Measurements from ENCODE around the gene TIMP4. TPM values are rescaled to one million over a fixed set of nuclear protein-coding genes. Genes with fewer than 3 reads are reported as not detected.

TIMP4 gene
- total RNA-seq, 5 donors from 2014 or later (not counting 1 experiment from before 2014, with no cell fraction given): not detected

- no peaks in the 10 kb centered on the region for H3K36me3 ChIP-seq (ENCODE audit: control insufficient read depth in 2 of 2, extremely low read depth in 1 of 2, insufficient read depth in 1 of 2, low read length in 1 of 2)
- POLR2A ChIA-PET: no interaction called here
- Mint-ChIP-seq H3K27ac (no peak overlapping the region), H3K9me3 (no peaks in the 10 kb centered on the region), H3K36me3 (no peaks in the 10 kb centered on the region), H3K4me3 (no peak overlapping the region), H3K4me1 (no peaks in the 10 kb centered on the region), H3K27me3 (no peaks in the 10 kb centered on the region)
- H3K27me3 ChIP-seq (replicated peaks in 1 of 2; ENCODE audit: control insufficient read depth in 2 of 2, extremely low read depth in 1 of 2, insufficient read depth in 2 of 2, low read length in 1 of 2): no peaks in the 10 kb centered on the region
- H3K9me3 ChIP-seq: no peaks in the 10 kb centered on the region
- H3K27ac ChIP-seq (ENCODE audit: low read length): no peak overlapping the region
- no peak overlapping the region for H3K4me3 ChIP-seq (ENCODE audit: control insufficient read depth in 1 of 2, extremely low read depth in 1 of 2, low read length in 1 of 2)
- no peaks in the 10 kb centered on the region for H3K4me1 ChIP-seq (ENCODE audit: control insufficient read depth in 1 of 2, extremely low read depth in 1 of 2, insufficient read depth in 2 of 2, low read length in 2 of 2)
- 89% methylated on average over 3 of the region's 4 CpGs for WGBS (ENCODE audit: insufficient coverage)
- ATAC-seq (replicated peaks in 1 of 4): no peak
- no peak for DNase-seq
- CTCF ChIA-PET: no interaction called here
These were observed 36.5 kb upstream of the TIMP4 start for GRCh38 chr3:12195231-12195630.

- ChIA-PET POLR2A (no interaction called here), CTCF (no interaction called here)
- H3K9me3 Mint-ChIP-seq: no peaks in the 10 kb centered on the region
- no peak overlapping the region for H3K27ac ChIP-seq (ENCODE audit: low read length)
- no peak overlapping the region for H3K4me3 Mint-ChIP-seq
- no peak overlapping the region for H3K4me3 ChIP-seq (ENCODE audit: control insufficient read depth in 1 of 2, extremely low read depth in 1 of 2, low read length in 1 of 2)
- no peaks in the 10 kb centered on the region for H3K27me3 Mint-ChIP-seq
- no peak overlapping the region for H3K27ac Mint-ChIP-seq
- WGBS (ENCODE audit: insufficient coverage): 51% methylated on average over 3 of the region's 3 CpGs
- H3K4me1 Mint-ChIP-seq: no peaks in the 10 kb centered on the region
- H3K36me3 ChIP-seq (ENCODE audit: control insufficient read depth in 2 of 2, extremely low read depth in 1 of 2, insufficient read depth in 1 of 2, low read length in 1 of 2): no peaks in the 10 kb centered on the region
- DNase-seq (peak in 1 of 35 experiments; percentile 10), ATAC-seq (replicated peaks in 1 of 4) (no peak)
- no peaks in the 10 kb centered on the region for H3K36me3 Mint-ChIP-seq
- H3K27me3 ChIP-seq (replicated peaks in 1 of 2; ENCODE audit: control insufficient read depth in 2 of 2, extremely low read depth in 1 of 2, insufficient read depth in 2 of 2, low read length in 1 of 2): no peaks in the 10 kb centered on the region
- H3K4me1 ChIP-seq (ENCODE audit: control insufficient read depth in 1 of 2, extremely low read depth in 1 of 2, insufficient read depth in 2 of 2, low read length in 2 of 2): no peaks in the 10 kb centered on the region
- H3K9me3 ChIP-seq: no peaks in the 10 kb centered on the region
These were observed 36.0 kb upstream of the TIMP4 start for GRCh38 chr3:12194669-12195161.

- H3K4me3 Mint-ChIP-seq: no peak overlapping the region
- H3K27me3 ChIP-seq (replicated peaks in 1 of 2; ENCODE audit: control insufficient read depth in 2 of 2, extremely low read depth in 1 of 2, insufficient read depth in 2 of 2, low read length in 1 of 2): no peaks in the 10 kb centered on the region
- no peak overlapping the region for H3K27ac Mint-ChIP-seq
- no peaks in the 10 kb centered on the region for H3K9me3 ChIP-seq
- no peak for DNase-seq
- no peaks in the 10 kb centered on the region for H3K4me1 ChIP-seq (ENCODE audit: control insufficient read depth in 1 of 2, extremely low read depth in 1 of 2, insufficient read depth in 2 of 2, low read length in 2 of 2)
- H3K27ac ChIP-seq (ENCODE audit: low read length): no peak overlapping the region
- H3K9me3 Mint-ChIP-seq: no peaks in the 10 kb centered on the region
- H3K4me3 ChIP-seq (ENCODE audit: control insufficient read depth in 1 of 2, extremely low read depth in 1 of 2, low read length in 1 of 2): no peak overlapping the region
- ChIA-PET CTCF (no interaction called here), POLR2A (no interaction called here)
- no peaks in the 10 kb centered on the region for H3K27me3 Mint-ChIP-seq
- H3K4me1 Mint-ChIP-seq: no peaks in the 10 kb centered on the region
- 43% methylated on average over 3 of the region's 3 CpGs for WGBS (ENCODE audit: insufficient coverage)
- H3K36me3 ChIP-seq (ENCODE audit: control insufficient read depth in 2 of 2, extremely low read depth in 1 of 2, insufficient read depth in 1 of 2, low read length in 1 of 2): no peaks in the 10 kb centered on the region
- no peak for ATAC-seq (replicated peaks in 1 of 4)
- no peaks in the 10 kb centered on the region for H3K36me3 Mint-ChIP-seq
These were observed 35.5 kb upstream of the TIMP4 start for GRCh38 chr3:12194209-12194608.

- Mint-ChIP-seq H3K36me3 (no peaks in the 10 kb centered on the region), H3K9me3 (no peaks in the 10 kb centered on the region), H3K4me3 (no peak overlapping the region), H3K27me3 (peaks cover 0 to 2% of the 10 kb centered on the region in 2 donors), H3K4me1 (no peaks in the 10 kb centered on the region), H3K27ac (no peak overlapping the region)
- POLR2A ChIA-PET: no interaction called here
- no peak overlapping the region for H3K4me3 ChIP-seq (ENCODE audit: control insufficient read depth in 1 of 2, extremely low read depth in 1 of 2, low read length in 1 of 2)
- DNase-seq (no peak), ATAC-seq (replicated peaks in 1 of 4) (no peak)
- WGBS (ENCODE audit: insufficient coverage): no CpG with 5 or more reads among the region's 1 CpG
- H3K27ac ChIP-seq (ENCODE audit: low read length): no peak overlapping the region
- H3K36me3 ChIP-seq (ENCODE audit: control insufficient read depth in 2 of 2, extremely low read depth in 1 of 2, insufficient read depth in 1 of 2, low read length in 1 of 2): no peaks in the 10 kb centered on the region
- CTCF ChIA-PET: no interaction called here
- H3K4me1 ChIP-seq (ENCODE audit: control insufficient read depth in 1 of 2, extremely low read depth in 1 of 2, insufficient read depth in 2 of 2, low read length in 2 of 2): no peaks in the 10 kb centered on the region
- no peaks in the 10 kb centered on the region for H3K27me3 ChIP-seq (replicated peaks in 1 of 2; ENCODE audit: control insufficient read depth in 2 of 2, extremely low read depth in 1 of 2, insufficient read depth in 2 of 2, low read length in 1 of 2)
- H3K9me3 ChIP-seq: no peaks in the 10 kb centered on the region
These were observed 34.9 kb upstream of the TIMP4 start for GRCh38 chr3:12193485-12194165.

- ChIA-PET CTCF (no interaction called here), POLR2A (no interaction called here)
- DNase-seq (no peak), ATAC-seq (replicated peaks in 1 of 4) (no peak)
- Mint-ChIP-seq H3K36me3 (no peaks in the 10 kb centered on the region), H3K9me3 (no peaks in the 10 kb centered on the region), H3K27ac (no peak overlapping the region), H3K27me3 (peaks cover 0 to 2% of the 10 kb centered on the region in 2 donors), H3K4me1 (peaks cover 2 to 4% (median 3%) of the 10 kb centered on the region in 3 donors), H3K4me3 (no peak overlapping the region)
- no peaks in the 10 kb centered on the region for H3K27me3 ChIP-seq (replicated peaks in 1 of 2; ENCODE audit: control insufficient read depth in 2 of 2, extremely low read depth in 1 of 2, insufficient read depth in 2 of 2, low read length in 1 of 2)
- H3K4me3 ChIP-seq (ENCODE audit: control insufficient read depth in 1 of 2, extremely low read depth in 1 of 2, low read length in 1 of 2): no peak overlapping the region
- WGBS (ENCODE audit: insufficient coverage): no CpG with 5 or more reads among the region's 3 CpGs
- H3K9me3 ChIP-seq: no peaks in the 10 kb centered on the region
- peaks cover 0 to 7% of the 10 kb centered on the region in 2 experiments for H3K4me1 ChIP-seq (ENCODE audit: control insufficient read depth in 1 of 2, extremely low read depth in 1 of 2, insufficient read depth in 2 of 2, low read length in 2 of 2)
- H3K36me3 ChIP-seq (ENCODE audit: control insufficient read depth in 2 of 2, extremely low read depth in 1 of 2, insufficient read depth in 1 of 2, low read length in 1 of 2): no peaks in the 10 kb centered on the region
- no peak overlapping the region for H3K27ac ChIP-seq (ENCODE audit: low read length)
These were observed 34.2 kb upstream of the TIMP4 start for GRCh38 chr3:12192655-12193484.

- Histone ChIP-seq H3K27me3 (replicated peaks in 1 of 2; ENCODE audit: control insufficient read depth in 2 of 2, extremely low read depth in 1 of 2, insufficient read depth in 2 of 2, low read length in 1 of 2) (no peaks in the 10 kb centered on the region), H3K27ac (ENCODE audit: low read length) (no peak overlapping the region), H3K4me3 (ENCODE audit: control insufficient read depth in 1 of 2, extremely low read depth in 1 of 2, low read length in 1 of 2) (no peak overlapping the region), H3K36me3 (ENCODE audit: control insufficient read depth in 2 of 2, extremely low read depth in 1 of 2, insufficient read depth in 1 of 2, low read length in 1 of 2) (no peaks in the 10 kb centered on the region), H3K4me1 (ENCODE audit: control insufficient read depth in 1 of 2, extremely low read depth in 1 of 2, insufficient read depth in 2 of 2, low read length in 2 of 2) (peaks cover 0 to 11% of the 10 kb centered on the region in 2 experiments), H3K9me3 (no peaks in the 10 kb centered on the region)
- Mint-ChIP-seq H3K27ac (no peak overlapping the region), H3K36me3 (no peaks in the 10 kb centered on the region), H3K27me3 (peaks cover 0 to 4% of the 10 kb centered on the region in 2 donors), H3K9me3 (no peaks in the 10 kb centered on the region), H3K4me1 (peaks cover 8 to 10% (median 10%) of the 10 kb centered on the region in 3 donors), H3K4me3 (no peak overlapping the region)
- CTCF ChIA-PET: no interaction called here
- POLR2A ChIA-PET: no interaction called here
- WGBS (ENCODE audit: insufficient coverage): 100% methylated on average over 3 of the region's 8 CpGs
- DNase-seq: no peak
- no peak for ATAC-seq (replicated peaks in 1 of 4)
These were observed 33.5 kb upstream of the TIMP4 start for GRCh38 chr3:12192173-12192572.
